IPS-18c (cell line): ENCODE results near the gene TNIK.
"Not testable (repeated sequence)": the region's sequence is repeated elsewhere in the genome, so short reads cannot be mapped to it uniquely, and the experiment has no call there.

Experiments
- H3K4me3 ChIP-seq: 2 replicates; pipeline ENCODE4 v1.7.0; 2013; ENCODE audit warnings: low read depth, mild to moderate bottlenecking, low read length, moderate library complexity; ENCODE audit not compliant: insufficient read depth
- H3K9me3 ChIP-seq: one replicate; pipeline ENCODE4 v1.6.1; 2013; ENCODE audit warnings: mild to moderate bottlenecking, low read length, moderate library complexity; ENCODE audit not compliant: control insufficient read depth, insufficient read depth

Gene TNIK

GRCh38 chr3:171305823-171306222, 154.4 kb downstream of the TNIK start:
- not testable (repeated sequence) for H3K4me3 ChIP-seq, H3K9me3 ChIP-seq

GRCh38 chr3:171304498-171304897, 155.7 kb downstream of the TNIK start:
- not testable (repeated sequence) for H3K4me3 ChIP-seq, H3K9me3 ChIP-seq

- H3K9me3 ChIP-seq, H3K4me3 ChIP-seq: not testable (repeated sequence)
Measured at GRCh38 chr3:171304017-171304416, 156.2 kb downstream of the TNIK start.

- H3K9me3 ChIP-seq: no peaks in the 10 kb centered on the region
- H3K4me3 ChIP-seq: no peak overlapping the region
Measured at GRCh38 chr3:171301998-171302397, 158.2 kb downstream of the TNIK start.

- no peak overlapping the region for H3K4me3 ChIP-seq
Measured at GRCh38 chr3:171301002-171301401, 159.2 kb downstream of the TNIK start.

GRCh38 chr3:171297951-171298350, 162.3 kb downstream of the TNIK start:
- H3K4me3 ChIP-seq: no peak overlapping the region
- H3K9me3 ChIP-seq: no peaks in the 10 kb centered on the region

More at GRCh38 chr3:171301002-171301401, 159.2 kb downstream of the TNIK start:
- H3K9me3 ChIP-seq: no peaks in the 10 kb centered on the region

- H3K9me3 ChIP-seq: no peaks in the 10 kb centered on the region
- no peak overlapping the region for H3K4me3 ChIP-seq
Measured at GRCh38 chr3:171297207-171297606, 163.0 kb downstream of the TNIK start.

GRCh38 chr3:171295484-171296373, 164.5 kb downstream of the TNIK start:
- Histone ChIP-seq H3K9me3 (no peaks in the 10 kb centered on the region), H3K4me3 (no peak overlapping the region)

GRCh38 chr3:171293142-171293782, 166.9 kb downstream of the TNIK start:
- no peak overlapping the region for H3K4me3 ChIP-seq
- no peaks in the 10 kb centered on the region for H3K9me3 ChIP-seq

GRCh38 chr3:171290680-171291079, 169.5 kb downstream of the TNIK start:
- H3K9me3 ChIP-seq: no peaks in the 10 kb centered on the region
- H3K4me3 ChIP-seq: no peak overlapping the region

GRCh38 chr3:171289291-171289690, 170.9 kb downstream of the TNIK start:
- no peak overlapping the region for H3K4me3 ChIP-seq

GRCh38 chr3:171287761-171288160, 172.4 kb downstream of the TNIK start:
- H3K4me3 ChIP-seq, H3K9me3 ChIP-seq: not testable (repeated sequence)

More at GRCh38 chr3:171289291-171289690, 170.9 kb downstream of the TNIK start:
- H3K9me3 ChIP-seq: no peaks in the 10 kb centered on the region

- Histone ChIP-seq H3K4me3 (no peak overlapping the region), H3K9me3 (no peaks in the 10 kb centered on the region)
Measured at GRCh38 chr3:171286580-171287249, 173.5 kb downstream of the TNIK start.

- no peaks in the 10 kb centered on the region for H3K9me3 ChIP-seq
- H3K4me3 ChIP-seq: no peak overlapping the region
Measured at GRCh38 chr3:171285287-171285686, 174.9 kb downstream of the TNIK start.

- Histone ChIP-seq H3K4me3 (no peak overlapping the region), H3K9me3 (no peaks in the 10 kb centered on the region)
Measured at GRCh38 chr3:171284308-171285075, 175.7 kb downstream of the TNIK start.

GRCh38 chr3:171283848-171284222, 176.4 kb downstream of the TNIK start:
- H3K4me3 ChIP-seq: no peak overlapping the region
- no peaks in the 10 kb centered on the region for H3K9me3 ChIP-seq

GRCh38 chr3:171283183-171283847, 176.9 kb downstream of the TNIK start:
- Histone ChIP-seq H3K9me3 (no peaks in the 10 kb centered on the region), H3K4me3 (no peak overlapping the region)
